ENCODE data around the gene DYRK4.

GRCh38 chr12:4603421-4603820, 41.4 kb downstream of the DYRK4 start:
- TF ChIP-seq POLR2A (IDR thresholded peaks at IDR 0.05; ENCODE audit: low read depth, low read length), result no peak
- TF ChIP-seq POLR2AphosphoS5 (IDR thresholded peaks at IDR 0.05; ENCODE audit: low read depth, low read length), result no peak
- no peak for TF ChIP-seq TAF1 (IDR thresholded peaks at IDR 0.05; ENCODE audit: borderline replicate concordance, low read depth, low read length)
